ENCODE results near the gene ACYP2.

DNA sequence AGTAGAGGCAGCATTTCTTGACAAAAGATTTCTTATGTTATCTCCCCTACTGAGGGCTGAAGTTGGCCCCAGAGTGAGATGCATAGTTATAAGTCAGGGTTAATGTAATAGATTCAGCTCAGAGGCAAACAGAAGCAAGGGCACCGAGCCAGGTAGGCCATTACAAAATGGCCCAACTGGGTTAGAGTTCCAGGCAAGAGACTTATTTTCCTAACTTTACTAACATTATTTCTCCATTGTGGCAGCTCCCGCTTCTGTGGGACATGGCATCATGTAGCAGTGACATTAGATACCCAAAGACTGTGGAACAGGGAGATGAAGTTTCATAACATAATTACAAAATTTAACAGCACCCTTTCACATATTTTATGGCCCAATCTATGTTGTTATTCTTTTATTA is 113.5 kb downstream of the ACYP2 start:
- TF ChIP-seq POLR2A (IDR thresholded peaks at IDR 0.05) (no peak), POLR2AphosphoS5 (IDR thresholded peaks at IDR 0.05) (peak; percentile 15), EP300 (IDR thresholded peaks at IDR 0.05) (no peak)
- TF ChIP-seq, protein P1, sequence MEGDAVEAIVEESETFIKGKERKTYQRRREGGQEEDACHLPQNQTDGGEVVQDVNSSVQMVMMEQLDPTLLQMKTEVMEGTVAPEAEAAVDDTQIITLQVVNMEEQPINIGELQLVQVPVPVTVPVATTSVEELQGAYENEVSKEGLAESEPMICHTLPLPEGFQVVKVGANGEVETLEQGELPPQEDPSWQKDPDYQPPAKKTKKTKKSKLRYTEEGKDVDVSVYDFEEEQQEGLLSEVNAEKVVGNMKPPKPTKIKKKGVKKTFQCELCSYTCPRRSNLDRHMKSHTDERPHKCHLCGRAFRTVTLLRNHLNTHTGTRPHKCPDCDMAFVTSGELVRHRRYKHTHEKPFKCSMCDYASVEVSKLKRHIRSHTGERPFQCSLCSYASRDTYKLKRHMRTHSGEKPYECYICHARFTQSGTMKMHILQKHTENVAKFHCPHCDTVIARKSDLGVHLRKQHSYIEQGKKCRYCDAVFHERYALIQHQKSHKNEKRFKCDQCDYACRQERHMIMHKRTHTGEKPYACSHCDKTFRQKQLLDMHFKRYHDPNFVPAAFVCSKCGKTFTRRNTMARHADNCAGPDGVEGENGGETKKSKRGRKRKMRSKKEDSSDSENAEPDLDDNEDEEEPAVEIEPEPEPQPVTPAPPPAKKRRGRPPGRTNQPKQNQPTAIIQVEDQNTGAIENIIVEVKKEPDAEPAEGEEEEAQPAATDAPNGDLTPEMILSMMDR (IDR thresholded peaks at IDR 0.05): no peak
